Cardiac fibroblast (primary cell): Measurements from ENCODE around the gene SLC38A9.

Experiments used
- DNase-seq, 2 donors: peaks; one replicate each; pipeline versions ENCODE4 v3.0.0 to v3.0.0-alpha.2; 2010; ENCODE audit warnings: low read depth in 2 of 2
- H3K4me3 ChIP-seq, 2 donors: replicated peaks in 1 of 2; 1 replicate in 1 of 2; 2 replicates in 1 of 2; pipeline ENCODE4 v1.5.1; 2011; ENCODE audit warnings: low read depth in 2 of 2, low read length in 2 of 2, mild to moderate bottlenecking in 2 of 2, moderate library complexity in 1 of 2
- CTCF ChIP-seq: IDR thresholded peaks from one replicate; pipeline ENCODE4 v1.5.1; 2011; ENCODE audit warnings: low read depth, mild to moderate bottlenecking, low read length, inconsistent platforms

Gene SLC38A9

GRCh38 chr5:55591686-55592085, 120.4 kb downstream of the SLC38A9 start:
- DNase-seq = peak in 1 of 2 donors; percentile 81
- TF ChIP-seq CTCF = no peak
- H3K4me3 ChIP-seq = no peak overlapping the region

GRCh38 chr5:55585206-55585610, 126.9 kb downstream of the SLC38A9 start:
- TF ChIP-seq CTCF = no peak
- no peak for DNase-seq
- H3K4me3 ChIP-seq = no peak overlapping the region

DNA sequence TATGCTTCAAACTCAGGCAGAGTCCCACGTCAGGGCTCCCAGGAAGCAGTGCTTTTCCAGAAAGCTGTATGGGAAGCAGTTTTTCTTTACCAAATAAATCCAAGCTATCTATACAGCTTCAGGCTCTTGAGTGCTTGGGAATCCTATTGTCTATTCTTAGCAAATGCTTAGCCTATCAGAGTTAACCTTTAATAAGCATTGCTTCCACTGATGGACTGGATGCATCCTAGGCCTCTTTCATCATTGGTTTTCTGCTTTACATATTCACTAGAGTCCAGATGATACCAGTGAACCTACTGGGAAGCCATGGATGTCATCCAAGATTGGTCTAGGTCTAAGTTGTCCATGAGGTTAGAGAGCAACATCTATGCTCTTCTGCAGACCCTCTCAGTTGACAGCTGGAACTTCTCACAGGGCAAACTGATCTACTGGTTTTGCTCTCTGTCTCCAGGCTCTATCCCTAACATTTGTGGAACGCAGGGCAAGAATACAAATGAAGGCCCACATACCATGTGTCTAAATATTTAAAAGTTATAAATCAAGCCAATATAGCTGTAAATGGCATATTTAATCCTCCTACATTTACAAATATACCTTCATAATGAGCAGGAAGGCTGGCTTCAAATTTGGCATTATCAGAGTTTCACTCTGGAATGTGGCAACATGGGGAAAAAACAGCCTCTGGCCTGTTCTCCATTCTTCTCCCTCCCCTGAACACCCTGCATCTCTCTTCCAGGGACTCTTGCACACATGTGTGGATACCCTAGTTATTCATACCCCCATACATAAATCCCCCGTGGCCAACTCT, 127.5 kb downstream of the SLC38A9 start:
- DNase-seq = no peak
- no peak for TF ChIP-seq CTCF
- no peak overlapping the region for H3K4me3 ChIP-seq

DNA sequence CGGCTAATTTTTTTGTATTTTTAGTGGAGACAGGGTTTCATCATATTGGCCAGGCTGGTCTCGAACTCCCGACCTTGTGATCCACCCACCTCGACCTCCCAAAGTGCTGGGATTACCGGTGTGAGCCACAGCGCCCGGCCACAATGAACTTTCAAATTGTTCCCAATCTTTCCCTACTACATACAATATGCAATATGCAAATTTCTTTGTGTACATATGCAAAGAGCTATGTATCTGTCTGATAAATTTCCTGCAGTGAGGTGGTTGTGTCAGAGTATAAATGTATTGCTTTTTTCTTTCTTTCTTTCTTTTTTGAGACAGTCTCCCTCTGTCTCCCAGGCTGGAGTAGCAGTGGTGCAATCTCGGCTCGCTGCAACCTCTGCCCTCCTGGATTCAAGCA, 128.5 kb downstream of the SLC38A9 start:
- no peak for TF ChIP-seq CTCF
- H3K4me3 ChIP-seq = no peak overlapping the region
- DNase-seq = no peak

DNA sequence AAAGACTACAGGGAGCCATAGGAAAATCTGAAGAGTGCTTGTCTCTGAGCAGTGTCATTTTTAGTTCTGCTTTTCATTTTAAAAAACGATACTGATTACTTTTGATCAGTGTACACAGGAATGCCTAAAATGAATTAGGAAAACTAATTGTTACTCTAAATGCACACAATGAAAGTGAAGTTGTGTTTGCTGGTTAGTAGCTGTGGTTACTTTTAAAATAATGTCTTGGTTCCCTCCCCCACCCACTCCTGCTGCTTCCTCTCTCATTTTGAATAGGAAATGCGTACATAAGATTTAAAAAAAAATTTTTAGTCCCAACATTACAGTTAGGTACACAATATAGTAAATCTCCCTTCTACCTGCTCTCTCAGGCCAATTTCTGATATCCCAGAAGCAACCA, 129.9 kb downstream of the SLC38A9 start:
- no peak overlapping the region for H3K4me3 ChIP-seq
- no peak for DNase-seq
- TF ChIP-seq CTCF = no peak

- H3K4me3 ChIP-seq = no peak overlapping the region
- TF ChIP-seq CTCF = no peak
- no peak for DNase-seq
Observed at GRCh38 chr5:55580042-55580441, 132.1 kb downstream of the SLC38A9 start.

GRCh38 chr5:55578771-55579170, 133.4 kb downstream of the SLC38A9 start:
- DNase-seq = peak; percentile 44 to 58
- no peak overlapping the region for H3K4me3 ChIP-seq
- no peak for TF ChIP-seq CTCF
